Loucy (cell line): ENCODE results near the gene GATA6.

Experiments used
- H2AFZ ChIP-seq: fragments of 200-600 bp; sonication (generic); 2 replicates; pipeline ENCODE4 v1.6.0; 2016; ENCODE audit warnings: antibody characterized with exemption, mild to moderate bottlenecking, low read length, moderate library complexity
- H3F3A ChIP-seq: fragments of 200-600 bp; 2 replicates; pipeline ENCODE4 v1.6.0; 2016; ENCODE audit warnings: antibody characterized with exemption, low read depth, mild to moderate bottlenecking
- H3K27me3 ChIP-seq: fragments of 200-600 bp; sonication (generic); 2 replicates; pipeline ENCODE4 v1.6.1; 2014; ENCODE audit warnings: low read length, mild to moderate bottlenecking; ENCODE audit not compliant: insufficient read depth, poor library complexity, severe bottlenecking
- H3K36me3 ChIP-seq: fragments of 200-600 bp; sonication (generic); 2 replicates; pipeline ENCODE4 v1.6.1; 2016; ENCODE audit warnings: low read length; ENCODE audit not compliant: insufficient read depth
- H3K4me1 ChIP-seq: fragments of 200-600 bp; sonication (generic); 2 replicates; pipeline ENCODE4 v1.5.1; 2014; ENCODE audit warnings: low read length, mild to moderate bottlenecking; ENCODE audit not compliant: insufficient read depth, poor library complexity, severe bottlenecking
- H3K4me2 ChIP-seq: fragments of 200-600 bp; sonication (generic); 2 replicates; pipeline ENCODE4 v1.6.0; 2014; ENCODE audit warnings: antibody characterized with exemption, low read length, low read depth, mild to moderate bottlenecking; ENCODE audit not compliant: poor library complexity, severe bottlenecking
- H3K4me3 ChIP-seq: fragments of 200-600 bp; sonication (generic); 2 replicates; pipeline ENCODE4 v1.5.1; 2014; ENCODE audit warnings: low read length, mild to moderate bottlenecking, mixed read lengths; ENCODE audit not compliant: poor library complexity, severe bottlenecking
- H3K79me2 ChIP-seq: fragments of 200-600 bp; sonication (generic); 2 replicates; pipeline ENCODE4 v1.6.1; 2014; ENCODE audit warnings: low read length; ENCODE audit not compliant: insufficient read depth
- H3K9ac ChIP-seq: fragments of 200-600 bp; sonication (generic); 2 replicates; pipeline ENCODE4 v1.6.0; 2014; ENCODE audit warnings: mild to moderate bottlenecking, low read depth, low read length, moderate library complexity; ENCODE audit not compliant: poor library complexity, severe bottlenecking
- H3K9me2 ChIP-seq: fragments of 200-600 bp; sonication (generic); replicated peaks from 2 replicates; pipeline ENCODE4 v1.6.1; 2016; ENCODE audit warnings: low read depth, low read length, mixed read lengths
- H3K9me3 ChIP-seq: fragments of 200-600 bp; sonication (generic); 2 replicates; pipeline ENCODE4 v1.6.1; 2014; ENCODE audit warnings: mild to moderate bottlenecking, antibody characterized with exemption, low read length, low read depth; ENCODE audit not compliant: insufficient read depth
- H4K20me1 ChIP-seq: fragments of 200-600 bp; sonication (generic); 2 replicates; pipeline ENCODE4 v1.6.0; 2014; ENCODE audit warnings: antibody characterized with exemption, low read length, mild to moderate bottlenecking; ENCODE audit not compliant: insufficient read depth, poor library complexity, severe bottlenecking
- EZH2phosphoT487 ChIP-seq: fragments of 200-600 bp; IDR thresholded peaks from 2 replicates; pipeline ENCODE4 v1.6.1; 2018; ENCODE audit warnings: antibody characterized with exemption, mild to moderate bottlenecking, moderate library complexity, borderline replicate concordance
- TF ChIP-seq, protein P1 (sequence below): fragments of 200-600 bp; sonication (generic); conservative IDR thresholded peaks from 2 replicates; pipeline ENCODE4 v1.5.1; 2014; ENCODE audit warnings: mild to moderate bottlenecking, antibody characterized with exemption, low read length

GATA6 gene

DNA sequence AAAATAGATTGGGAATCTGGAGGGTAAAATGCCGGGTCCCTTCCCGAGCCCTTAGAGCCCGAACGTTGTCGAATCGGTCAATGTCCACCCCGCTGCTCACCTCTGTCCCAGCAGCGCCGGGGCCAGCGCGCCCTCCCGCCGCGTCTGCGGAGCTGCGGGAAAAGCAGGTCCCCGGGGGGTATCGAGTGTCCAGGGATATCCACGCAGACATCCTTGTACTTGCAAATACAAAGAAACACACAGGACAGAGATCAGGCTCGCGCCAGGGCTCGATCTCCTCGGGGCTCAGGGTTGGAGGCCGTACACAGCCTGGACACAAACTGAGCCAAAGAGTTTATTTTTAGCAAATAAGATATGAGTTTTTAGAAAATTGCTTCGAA, 2.3 kb upstream of the GATA6 start:
- H3K4me3 ChIP-seq = no peak overlapping the region
- no peaks in the 10 kb centered on the region for H3K36me3 ChIP-seq
- H3K27me3 ChIP-seq = no peaks in the 10 kb centered on the region
- H3K9me3 ChIP-seq = no peaks in the 10 kb centered on the region
- no peaks in the 10 kb centered on the region for H3K9me2 ChIP-seq
- no peaks in the 10 kb centered on the region for H3F3A ChIP-seq
- TF ChIP-seq, protein P1, sequence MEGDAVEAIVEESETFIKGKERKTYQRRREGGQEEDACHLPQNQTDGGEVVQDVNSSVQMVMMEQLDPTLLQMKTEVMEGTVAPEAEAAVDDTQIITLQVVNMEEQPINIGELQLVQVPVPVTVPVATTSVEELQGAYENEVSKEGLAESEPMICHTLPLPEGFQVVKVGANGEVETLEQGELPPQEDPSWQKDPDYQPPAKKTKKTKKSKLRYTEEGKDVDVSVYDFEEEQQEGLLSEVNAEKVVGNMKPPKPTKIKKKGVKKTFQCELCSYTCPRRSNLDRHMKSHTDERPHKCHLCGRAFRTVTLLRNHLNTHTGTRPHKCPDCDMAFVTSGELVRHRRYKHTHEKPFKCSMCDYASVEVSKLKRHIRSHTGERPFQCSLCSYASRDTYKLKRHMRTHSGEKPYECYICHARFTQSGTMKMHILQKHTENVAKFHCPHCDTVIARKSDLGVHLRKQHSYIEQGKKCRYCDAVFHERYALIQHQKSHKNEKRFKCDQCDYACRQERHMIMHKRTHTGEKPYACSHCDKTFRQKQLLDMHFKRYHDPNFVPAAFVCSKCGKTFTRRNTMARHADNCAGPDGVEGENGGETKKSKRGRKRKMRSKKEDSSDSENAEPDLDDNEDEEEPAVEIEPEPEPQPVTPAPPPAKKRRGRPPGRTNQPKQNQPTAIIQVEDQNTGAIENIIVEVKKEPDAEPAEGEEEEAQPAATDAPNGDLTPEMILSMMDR = no peak
- H4K20me1 ChIP-seq = no peaks in the 10 kb centered on the region
- H2AFZ ChIP-seq = no peak overlapping the region
- H3K4me1 ChIP-seq = no peaks in the 10 kb centered on the region
- H3K4me2 ChIP-seq = no peak overlapping the region
- no peak overlapping the region for H3K9ac ChIP-seq
- no peaks in the 10 kb centered on the region for H3K79me2 ChIP-seq

DNA sequence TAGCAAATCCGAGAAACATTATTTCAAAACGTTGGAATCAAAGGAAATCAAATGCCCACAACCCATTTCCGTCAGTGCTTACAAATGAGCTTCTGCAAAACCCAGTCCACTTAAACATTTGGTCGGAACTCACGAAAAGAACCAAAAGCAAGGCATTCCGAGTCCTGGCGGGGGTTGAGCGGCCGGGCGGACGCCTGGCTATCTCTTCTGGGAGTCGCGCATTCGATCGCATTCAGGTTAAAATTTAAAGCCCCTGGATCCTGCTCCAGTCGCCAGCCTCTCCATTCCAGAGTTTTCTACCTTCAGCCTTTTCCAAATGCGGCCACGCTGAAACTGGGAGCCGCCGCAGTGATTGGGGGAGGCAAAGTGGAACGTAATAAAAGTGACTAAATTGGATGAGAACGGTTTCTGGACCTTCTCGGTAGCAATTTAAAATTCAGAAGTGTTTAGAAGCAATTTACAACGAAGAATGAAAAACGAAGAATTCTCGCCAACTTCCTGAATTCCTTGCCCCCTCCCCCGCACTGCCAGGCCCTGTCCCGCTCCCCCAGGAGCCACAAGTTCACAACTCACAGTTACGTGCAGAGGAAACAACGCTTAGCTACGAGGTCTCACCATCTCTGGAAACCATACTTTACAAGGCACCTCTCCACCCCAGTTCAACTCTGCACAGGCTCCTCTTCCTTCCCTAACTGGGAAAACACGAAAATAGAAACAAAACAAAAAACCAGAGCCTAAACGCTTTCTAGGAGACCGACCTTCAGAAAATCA, 1.7 kb upstream of the GATA6 start:
- H3F3A ChIP-seq = no peaks in the 10 kb centered on the region
- H3K79me2 ChIP-seq = no peaks in the 10 kb centered on the region
- H3K4me3 ChIP-seq = no peak overlapping the region
- H3K4me1 ChIP-seq = no peaks in the 10 kb centered on the region
- no peak for TF ChIP-seq EZH2phosphoT487
- TF ChIP-seq, protein P1 = no peak
- no peak overlapping the region for H3K9ac ChIP-seq
- H3K4me2 ChIP-seq = no peak overlapping the region
- H3K9me3 ChIP-seq = no peaks in the 10 kb centered on the region
- H3K27me3 ChIP-seq = no peaks in the 10 kb centered on the region
- no peak overlapping the region for H2AFZ ChIP-seq
- H3K36me3 ChIP-seq = no peaks in the 10 kb centered on the region
- H3K9me2 ChIP-seq = no peaks in the 10 kb centered on the region
- H4K20me1 ChIP-seq = no peaks in the 10 kb centered on the region

DNA sequence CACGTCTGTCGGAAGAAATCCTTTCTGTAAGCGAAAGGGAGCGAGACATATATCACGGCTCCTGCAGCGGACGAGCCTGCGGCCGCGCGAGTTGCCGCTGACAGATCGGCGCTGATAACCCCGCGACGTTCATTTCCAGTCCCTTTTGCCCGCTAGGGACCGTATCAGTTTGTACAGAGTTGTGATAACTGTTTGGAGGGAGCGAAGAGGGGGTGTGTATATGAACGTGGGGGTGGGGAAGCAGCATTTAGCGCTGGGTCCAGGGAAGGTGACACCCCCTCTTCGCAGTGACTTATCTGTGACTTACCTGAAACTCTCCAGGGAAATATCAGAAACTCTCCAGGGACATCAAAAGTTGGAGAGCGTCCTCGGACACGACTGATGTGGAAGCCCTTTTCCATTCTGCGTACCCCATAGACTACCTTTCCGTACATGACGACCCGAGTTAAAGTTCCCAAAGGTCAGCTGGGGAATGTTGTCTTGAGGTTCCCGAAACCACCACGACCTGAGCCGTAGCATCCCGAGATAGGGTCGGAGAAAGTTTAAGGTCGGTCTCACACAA, 948 bp upstream of the GATA6 start:
- Histone ChIP-seq H2AFZ (no peak overlapping the region), H3K9ac (no peak overlapping the region), H3F3A (no peaks in the 10 kb centered on the region), H4K20me1 (no peaks in the 10 kb centered on the region), H3K9me3 (no peaks in the 10 kb centered on the region), H3K4me2 (no peak overlapping the region), H3K27me3 (no peaks in the 10 kb centered on the region), H3K79me2 (no peaks in the 10 kb centered on the region), H3K4me1 (no peaks in the 10 kb centered on the region), H3K4me3 (no peak overlapping the region), H3K36me3 (no peaks in the 10 kb centered on the region), H3K9me2 (no peaks in the 10 kb centered on the region)
- TF ChIP-seq, protein P1 = no peak
- TF ChIP-seq EZH2phosphoT487 = no peak
